HTERT RPE-1 (cell line): ENCODE measurements around the gene SLC37A1.
"Not testable (repeated sequence)": the region's sequence is repeated elsewhere in the genome, so short reads cannot be mapped to it uniquely, and the experiment has no call there.

Experiments
- in situ Hi-C: fragments of 300-500 bp; cut with MboI; formaldehyde crosslinking; loops from 4 replicates; pipeline ENCODE4 v1.14.3; 2020; ENCODE audit warnings: low sequenced_read_pairs

Gene SLC37A1

GRCh38 chr21:42513151-42513984 is at the start of gene SLC37A1:
Gene SLC37A1, plus strand, starts transcription at chr21:42513852. Its CDS starts 4,603 bp downstream, at chr21:42518455.
- in situ Hi-C loops: no loop called here

GRCh38 chr21:42463861-42464515 is 49.7 kb upstream of the SLC37A1 start:
- in situ Hi-C loops: no loop called here

GRCh38 chr21:42465008-42465802 is 48.4 kb upstream of the SLC37A1 start:
- in situ Hi-C loops: no loop called here

- in situ Hi-C loops: no loop called here
Measured at GRCh38 chr21:42465803-42466127, 47.9 kb upstream of the SLC37A1 start.

- in situ Hi-C loops: no loop called here
Measured at GRCh38 chr21:42466700-42467099, 47.0 kb upstream of the SLC37A1 start.

- in situ Hi-C loops: no loop called here
Measured at GRCh38 chr21:42467140-42467983, 46.3 kb upstream of the SLC37A1 start.

- in situ Hi-C loops: no loop called here
Measured at GRCh38 chr21:42468491-42469131, 45.0 kb upstream of the SLC37A1 start.

- in situ Hi-C loops: no loop called here
Measured at GRCh38 chr21:42469272-42469671, 44.4 kb upstream of the SLC37A1 start.

- in situ Hi-C loops: not testable (repeated sequence)
Measured at GRCh38 chr21:42469726-42470125, 43.9 kb upstream of the SLC37A1 start.

GRCh38 chr21:42471206-42471605 is 42.4 kb upstream of the SLC37A1 start:
- in situ Hi-C loops: no loop called here

- in situ Hi-C loops: no loop called here
Measured at GRCh38 chr21:42471716-42472330, 41.8 kb upstream of the SLC37A1 start.

GRCh38 chr21:42472521-42472920 is 41.1 kb upstream of the SLC37A1 start:
- in situ Hi-C loops: no loop called here

- in situ Hi-C loops: no loop called here
Measured at GRCh38 chr21:42473498-42474042, 40.1 kb upstream of the SLC37A1 start.

- in situ Hi-C loops: no loop called here
Measured at GRCh38 chr21:42474043-42474831, 39.4 kb upstream of the SLC37A1 start.

- in situ Hi-C loops: no loop called here
Measured at GRCh38 chr21:42475036-42475435, 38.6 kb upstream of the SLC37A1 start.

- in situ Hi-C loops: no loop called here
Measured at GRCh38 chr21:42475526-42476387, 37.9 kb upstream of the SLC37A1 start.

- in situ Hi-C loops: no loop called here
Measured at GRCh38 chr21:42476388-42477331, 37.0 kb upstream of the SLC37A1 start.
